H9 (cell line): ENCODE measurements around the gene UMPS. TPM values are rescaled to one million over a fixed set of nuclear protein-coding genes. Genes with fewer than 3 reads are reported as not detected.

Experiments
- DNase-seq: peaks from one replicate; pipeline ENCODE4 v3.0.0-alpha.2; 2017
- H2AFZ ChIP-seq: one replicate; pipeline ENCODE4 v1.6.1; 2013; ENCODE audit warnings: mild to moderate bottlenecking, low read length, control low read depth, moderate library complexity
- H2AK5ac ChIP-seq: 2 replicates; pipeline ENCODE4 v1.6.1; 2013; ENCODE audit warnings: low read length, control low read depth, mixed read lengths; ENCODE audit not compliant: insufficient read length
- H2BK120ac ChIP-seq: one replicate; pipeline ENCODE4 v1.6.1; 2013; ENCODE audit warnings: low read depth, mild to moderate bottlenecking, low read length, control low read depth, inconsistent platforms; ENCODE audit not compliant: poor library complexity, severe bottlenecking
- H2BK12ac ChIP-seq: 2 replicates; pipeline ENCODE4 v1.6.1; 2013; ENCODE audit warnings: low read length, control low read depth, mixed read lengths, low read depth; ENCODE audit not compliant: insufficient read length
- H2BK15ac ChIP-seq: 2 replicates; pipeline ENCODE4 v1.6.1; 2013; ENCODE audit warnings: low read depth, low read length, control low read depth
- H2BK20ac ChIP-seq: one replicate; pipeline ENCODE4 v1.6.1; 2013; ENCODE audit warnings: low read depth, mild to moderate bottlenecking, low read length, control low read depth, inconsistent platforms; ENCODE audit not compliant: poor library complexity, severe bottlenecking
- H2BK5ac ChIP-seq: 2 replicates; pipeline ENCODE4 v1.6.1; 2013; ENCODE audit warnings: low read length, control low read depth, mixed read lengths; ENCODE audit not compliant: insufficient read length
- H3K14ac ChIP-seq: 2 replicates; pipeline ENCODE4 v1.6.1; 2013; ENCODE audit warnings: low read length, control low read depth; ENCODE audit not compliant: insufficient read depth
- H3K18ac ChIP-seq: 2 replicates; pipeline ENCODE4 v1.6.1; 2013; ENCODE audit warnings: low read depth, mild to moderate bottlenecking, mixed read lengths, low read length, control low read depth; ENCODE audit not compliant: insufficient read length
- H3K23ac ChIP-seq: 2 replicates; pipeline ENCODE4 v1.6.1; 2013; ENCODE audit warnings: low read length, control low read depth, mixed read lengths, low read depth; ENCODE audit not compliant: insufficient read length
- H3K23me2 ChIP-seq: 2 replicates; pipeline ENCODE4 v1.6.1; 2013; ENCODE audit warnings: low read depth, mild to moderate bottlenecking, mixed read lengths, low read length, control low read depth; ENCODE audit not compliant: insufficient read length, poor library complexity, severe bottlenecking
- H3K27ac ChIP-seq: 2 replicates; pipeline ENCODE4 v1.5.1; 2013; ENCODE audit warnings: low read length, control low read depth, mixed read lengths, low read depth; ENCODE audit not compliant: insufficient read length
- H3K27me3 ChIP-seq: 2 replicates; pipeline ENCODE4 v1.6.1; 2013; ENCODE audit warnings: low read length, control low read depth, inconsistent platforms; ENCODE audit not compliant: insufficient read depth
- H3K4ac ChIP-seq: 2 replicates; pipeline ENCODE4 v1.6.1; 2013; ENCODE audit warnings: low read depth, mild to moderate bottlenecking, control low read depth, inconsistent platforms, low read length, moderate library complexity
- H3K4me1 ChIP-seq: 2 replicates; pipeline ENCODE4 v1.6.1; 2013; ENCODE audit warnings: low read length, control low read depth, inconsistent platforms; ENCODE audit not compliant: insufficient read depth
- H3K4me2 ChIP-seq: 2 replicates; pipeline ENCODE4 v1.6.1; 2013; ENCODE audit warnings: low read length, control low read depth, mixed read lengths; ENCODE audit not compliant: insufficient read length, insufficient read depth
- H3K56ac ChIP-seq: 2 replicates; pipeline ENCODE4 v1.6.1; 2013; ENCODE audit warnings: low read depth, mild to moderate bottlenecking, mixed read lengths, low read length, control low read depth; ENCODE audit not compliant: insufficient read length
- H3K79me1 ChIP-seq: 2 replicates; pipeline ENCODE4 v1.6.1; 2013; ENCODE audit warnings: low read depth, mild to moderate bottlenecking, moderate library complexity, low read length, control low read depth, inconsistent platforms; ENCODE audit not compliant: insufficient read depth, poor library complexity, severe bottlenecking
- H3K79me2 ChIP-seq: 2 replicates; pipeline ENCODE4 v1.6.1; 2013; ENCODE audit warnings: low read length, control low read depth, inconsistent platforms; ENCODE audit not compliant: insufficient read depth
- H3K9ac ChIP-seq: 2 replicates; pipeline ENCODE4 v1.6.1; 2013; ENCODE audit warnings: low read length, control low read depth, mixed read lengths; ENCODE audit not compliant: insufficient read length; ENCODE audit errors: extremely low read depth
- H3K9me3 ChIP-seq: one replicate; pipeline ENCODE4 v1.6.1; 2013; ENCODE audit warnings: low read depth, low read length, inconsistent platforms; ENCODE audit not compliant: control insufficient read depth
- H3T11ph ChIP-seq: one replicate; pipeline ENCODE4 v1.6.1; 2013; ENCODE audit warnings: mild to moderate bottlenecking, low read length, control low read depth, inconsistent platforms
- H4K20me1 ChIP-seq: one replicate; pipeline ENCODE4 v1.6.1; 2013; ENCODE audit not compliant: control insufficient read depth, insufficient read length, insufficient read depth
- H4K5ac ChIP-seq: 2 replicates; pipeline ENCODE4 v1.6.1; 2013; ENCODE audit warnings: low read depth, mild to moderate bottlenecking, mixed read lengths, low read length, control low read depth; ENCODE audit not compliant: insufficient read length
- H4K8ac ChIP-seq: replicated peaks from 2 replicates; pipeline ENCODE4 v1.6.1; 2013; ENCODE audit warnings: low read length, control low read depth, mixed read lengths, low read depth; ENCODE audit not compliant: insufficient read length
- H4K91ac ChIP-seq: 2 replicates; pipeline ENCODE4 v1.6.1; 2013; ENCODE audit warnings: low read depth, mild to moderate bottlenecking, moderate library complexity, mixed read lengths, low read length, control low read depth; ENCODE audit not compliant: insufficient read length
- H3K27ac Mint-ChIP-seq, 3 experiments: 2 replicates in 2 of 3; 3 replicates in 1 of 3; pipeline ENCODE4 v1.8.0; 2020 to 2021; ENCODE audit warnings: mixed read lengths in 3 of 3, mild to moderate bottlenecking in 1 of 3, moderate library complexity in 1 of 3
- H3K27me3 Mint-ChIP-seq: 2 replicates; pipeline ENCODE4 v1.8.0; 2021; ENCODE audit warnings: low read depth, mild to moderate bottlenecking, moderate library complexity, mixed read lengths
- H3K36me3 Mint-ChIP-seq, 3 experiments: 2 replicates in 2 of 3; 3 replicates in 1 of 3; pipeline ENCODE4 v1.8.0; 2020 to 2021; ENCODE audit warnings: low read depth in 3 of 3, mixed read lengths in 3 of 3; ENCODE audit not compliant: insufficient read depth in 1 of 3
- H3K4me1 Mint-ChIP-seq, 2 experiments: 2 replicates each; pipeline ENCODE4 v1.8.0; 2020; ENCODE audit warnings: mixed read lengths in 2 of 2
- H3K4me3 Mint-ChIP-seq, 2 experiments: 2 replicates in 1 of 2; 3 replicates in 1 of 2; pipeline ENCODE4 v1.8.0; 2020 to 2021; ENCODE audit warnings: mild to moderate bottlenecking in 2 of 2, mixed read lengths in 2 of 2, moderate library complexity in 1 of 2
- H3K9me3 Mint-ChIP-seq, 2 experiments: 2 replicates in 1 of 2; 3 replicates in 1 of 2; pipeline ENCODE4 v1.8.0; 2020; ENCODE audit warnings: mild to moderate bottlenecking in 2 of 2, mixed read lengths in 2 of 2, moderate library complexity in 1 of 2
- WGBS: extraction: QIAGEN DNeasy Blood & Tissue Kit; methylation state at CpG from one replicate; pipeline ENCODE4 v1.1.7; 2013; ENCODE audit warnings: missing lambda C conversion rate, low lambda C conversion rate, mixed read lengths; ENCODE audit not compliant: insufficient read length; ENCODE audit errors: extremely low coverage; 5-methylcytosine and 5-hydroxymethylcytosine counted together
- total RNA-seq: library from RNA; stranded (reverse); gene quantifications from 2 replicates; pipeline ENCODE4 v1.2.1, GENCODE V29; 2021
- TF ChIP-seq, protein P1 (sequence below): fragments of 200-600 bp; sonication (generic); conservative IDR thresholded peaks from 3 replicates; pipeline ENCODE4 v1.8.0; 2021; ENCODE audit warnings: antibody characterized with exemption, mild to moderate bottlenecking

The UMPS gene
- total RNA-seq, 1 experiment from 2014 or later: 65.4 TPM

DNA sequence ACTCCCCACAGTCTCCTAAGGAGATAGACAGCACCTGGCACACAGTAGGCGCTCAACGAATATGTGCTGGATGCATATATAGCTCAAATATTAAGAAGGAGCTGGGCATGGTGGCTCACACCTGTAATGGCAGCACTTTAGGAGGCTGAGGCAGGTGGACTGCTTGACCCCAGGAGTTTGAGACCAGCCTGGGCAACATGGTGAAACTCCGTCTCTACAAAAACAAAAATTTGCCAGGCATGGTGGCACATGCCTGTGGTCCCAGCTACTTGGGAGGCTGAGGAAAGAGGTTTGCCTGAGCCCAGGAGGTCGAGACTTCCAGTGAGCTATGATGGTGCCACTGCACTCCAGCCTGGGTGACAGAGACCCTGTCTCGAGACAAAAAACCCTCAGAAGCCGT, 37.4 kb downstream of the UMPS start:
- no peaks in the 10 kb centered on the region for H3K23me2 ChIP-seq
- no peaks in the 10 kb centered on the region for H3K79me1 ChIP-seq
- H3K4me3 Mint-ChIP-seq: no peak overlapping the region
- H2BK120ac ChIP-seq: no peak overlapping the region
- H4K20me1 ChIP-seq: no peaks in the 10 kb centered on the region
- H2AFZ ChIP-seq: no peak overlapping the region
- no peak overlapping the region for H4K91ac ChIP-seq
- no peak overlapping the region for H4K5ac ChIP-seq
- H3K27ac Mint-ChIP-seq: peak overlapping the region in 1 of 3 experiments; percentile 68; a peak in 1 of 7 replicates
- no peak overlapping the region for H3K9ac ChIP-seq
- H3K27ac ChIP-seq: no peak overlapping the region
- no peak overlapping the region for H2AK5ac ChIP-seq
- H3K4ac ChIP-seq: no peak overlapping the region
- no peaks in the 10 kb centered on the region for H3K9me3 ChIP-seq
- no peaks in the 10 kb centered on the region for H3K9me3 Mint-ChIP-seq
- no CpG with 5 or more reads among the region's 6 CpGs for WGBS
- no peak for DNase-seq
- no peak overlapping the region for H3K14ac ChIP-seq
- no peak overlapping the region for H2BK20ac ChIP-seq
- H3K27me3 Mint-ChIP-seq: no peaks in the 10 kb centered on the region
- H2BK12ac ChIP-seq: no peak overlapping the region
- peaks cover 5 to 10% of the 10 kb centered on the region in 2 experiments for H3K4me1 Mint-ChIP-seq
- no peak overlapping the region for H4K8ac ChIP-seq
- H3K18ac ChIP-seq: no peak overlapping the region
- TF ChIP-seq, protein P1, sequence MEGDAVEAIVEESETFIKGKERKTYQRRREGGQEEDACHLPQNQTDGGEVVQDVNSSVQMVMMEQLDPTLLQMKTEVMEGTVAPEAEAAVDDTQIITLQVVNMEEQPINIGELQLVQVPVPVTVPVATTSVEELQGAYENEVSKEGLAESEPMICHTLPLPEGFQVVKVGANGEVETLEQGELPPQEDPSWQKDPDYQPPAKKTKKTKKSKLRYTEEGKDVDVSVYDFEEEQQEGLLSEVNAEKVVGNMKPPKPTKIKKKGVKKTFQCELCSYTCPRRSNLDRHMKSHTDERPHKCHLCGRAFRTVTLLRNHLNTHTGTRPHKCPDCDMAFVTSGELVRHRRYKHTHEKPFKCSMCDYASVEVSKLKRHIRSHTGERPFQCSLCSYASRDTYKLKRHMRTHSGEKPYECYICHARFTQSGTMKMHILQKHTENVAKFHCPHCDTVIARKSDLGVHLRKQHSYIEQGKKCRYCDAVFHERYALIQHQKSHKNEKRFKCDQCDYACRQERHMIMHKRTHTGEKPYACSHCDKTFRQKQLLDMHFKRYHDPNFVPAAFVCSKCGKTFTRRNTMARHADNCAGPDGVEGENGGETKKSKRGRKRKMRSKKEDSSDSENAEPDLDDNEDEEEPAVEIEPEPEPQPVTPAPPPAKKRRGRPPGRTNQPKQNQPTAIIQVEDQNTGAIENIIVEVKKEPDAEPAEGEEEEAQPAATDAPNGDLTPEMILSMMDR: no peak
- peaks cover 43 to 95% (median 63%) of the 10 kb centered on the region in 3 experiments for H3K36me3 Mint-ChIP-seq
- no peak overlapping the region for H3K4me2 ChIP-seq
- H3K23ac ChIP-seq: no peak overlapping the region
- no peaks in the 10 kb centered on the region for H3K27me3 ChIP-seq
- H3K4me1 ChIP-seq: no peaks in the 10 kb centered on the region
- no peak overlapping the region for H3K56ac ChIP-seq
- no peak overlapping the region for H3T11ph ChIP-seq
- H2BK5ac ChIP-seq: no peak overlapping the region
- H2BK15ac ChIP-seq: no peak overlapping the region
- H3K79me2 ChIP-seq: no peaks in the 10 kb centered on the region
